ENCODE data around the gene CHTF8. TPM values are rescaled to one million over a fixed set of nuclear protein-coding genes. Genes with fewer than 3 reads are reported as not detected.

CHTF8 gene
- polyA plus RNA-seq, 1 donor (not counting 4 experiments of a cell fraction or from before 2014, with no cell fraction given): 96.0 TPM

- Histone ChIP-seq H3K9me3 (ENCODE audit: control insufficient read depth, low read depth, low read length) (no peaks in the 10 kb centered on the region), H3K9ac (ENCODE audit: control insufficient read depth, extremely low read depth, insufficient read depth, low read length) (peak overlapping the region; percentile 83), H3K4me2 (ENCODE audit: control insufficient read depth, extremely low read depth, insufficient read depth, low read depth, low read length) (peak overlapping the region; percentile 88), H3K27me3 (ENCODE audit: control insufficient read depth, extremely low read depth, insufficient read depth, low read length) (no peaks in the 10 kb centered on the region), H2AFZ (ENCODE audit: control insufficient read depth, low read length) (no peak overlapping the region), H3K79me2 (ENCODE audit: control insufficient read depth, insufficient read depth, low read length) (peaks cover 53% of the 10 kb centered on the region), H3K27ac (ENCODE audit: control insufficient read depth, insufficient read depth, low read length) (peak overlapping the region; percentile 60), H4K20me1 (ENCODE audit: control insufficient read depth, extremely low read depth, insufficient read depth, low read length) (peaks cover 15% of the 10 kb centered on the region), H3K9me1 (ENCODE audit: control insufficient read depth, extremely low read depth, insufficient read depth, low read length) (no peaks in the 10 kb centered on the region), H3K4me1 (ENCODE audit: control insufficient read depth, extremely low read depth, insufficient read depth, low read length) (peaks cover 34% of the 10 kb centered on the region), H3K36me3 (ENCODE audit: control insufficient read depth in 2 of 2, extremely low read depth in 1 of 2, insufficient read depth in 2 of 2, low read length in 2 of 2) (peaks cover 22 to 23% of the 10 kb centered on the region in 2 experiments), H3K4me3 (ENCODE audit: control insufficient read depth in 2 of 3, extremely low read depth in 1 of 3, insufficient read depth in 2 of 3, low read depth in 1 of 3, low read length in 3 of 3) (peak overlapping the region; percentile 82 to 97 (median 86))
- dilution Hi-C loops (cut with MboI; ENCODE audit: extremely low pct_ligation_motif_present, low sequenced_read_pairs): no loop called here
- FAIRE-seq (no peak), DNase-seq (ENCODE audit: low read depth, low spot score) (no peak)
- TF ChIP-seq EZH2 (IDR thresholded peaks at IDR 0.05; ENCODE audit: low read length) (no peak), CTCF (optimal IDR thresholded peaks at IDR 0.05 in 1 of 3, IDR thresholded peaks at IDR 0.05 in 1 of 3, conservative IDR thresholded peaks at IDR 0.05 in 1 of 3; ENCODE audit: extremely low read depth in 1 of 3, insufficient read depth in 2 of 3, low read length in 3 of 3) (no peak)
Measured at GRCh38 chr16:69106491-69107315, 25.7 kb downstream of the CHTF8 start.

- dilution Hi-C loops (cut with MboI; ENCODE audit: extremely low pct_ligation_motif_present, low sequenced_read_pairs): no loop called here
Measured at GRCh38 chr16:69105501-69106361, 26.7 kb downstream of the CHTF8 start, which contains the start of gene HAS3. HAS3 (plus strand) TSS chr16:69105653; CDS start chr16:69109396, 3,743 bp downstream.

More at GRCh38 chr16:69105501-69106361, 26.7 kb downstream of the CHTF8 start, which contains the start of gene HAS3:
- DNase-seq (ENCODE audit: low read depth, low spot score): no peak
- Histone ChIP-seq H3K27me3 (ENCODE audit: control insufficient read depth, extremely low read depth, insufficient read depth, low read length) (no peaks in the 10 kb centered on the region), H3K4me1 (ENCODE audit: control insufficient read depth, extremely low read depth, insufficient read depth, low read length) (peaks cover 38% of the 10 kb centered on the region), H2AFZ (ENCODE audit: control insufficient read depth, low read length) (peak within 1 kb of the TSS; percentile 70), H3K9ac (ENCODE audit: control insufficient read depth, extremely low read depth, insufficient read depth, low read length) (peak within 1 kb of the TSS; percentile 83), H3K4me3 (ENCODE audit: control insufficient read depth in 2 of 3, extremely low read depth in 1 of 3, insufficient read depth in 2 of 3, low read depth in 1 of 3, low read length in 3 of 3) (peak within 1 kb of the TSS; percentile 82 to 97 (median 86)), H4K20me1 (ENCODE audit: control insufficient read depth, extremely low read depth, insufficient read depth, low read length) (peaks cover 8% of the 10 kb centered on the region), H3K79me2 (ENCODE audit: control insufficient read depth, insufficient read depth, low read length) (peaks cover 46% of the 10 kb centered on the region), H3K36me3 (ENCODE audit: control insufficient read depth in 2 of 2, extremely low read depth in 1 of 2, insufficient read depth in 2 of 2, low read length in 2 of 2) (peaks cover 16 to 18% of the 10 kb centered on the region in 2 experiments), H3K9me3 (ENCODE audit: control insufficient read depth, low read depth, low read length) (no peaks in the 10 kb centered on the region), H3K9me1 (ENCODE audit: control insufficient read depth, extremely low read depth, insufficient read depth, low read length) (no peaks in the 10 kb centered on the region), H3K4me2 (ENCODE audit: control insufficient read depth, extremely low read depth, insufficient read depth, low read depth, low read length) (peak within 1 kb of the TSS; percentile 91), H3K27ac (ENCODE audit: control insufficient read depth, insufficient read depth, low read length) (peak within 1 kb of the TSS; percentile 63)
- TF ChIP-seq CTCF (optimal IDR thresholded peaks at IDR 0.05 in 1 of 3, IDR thresholded peaks at IDR 0.05 in 1 of 3, conservative IDR thresholded peaks at IDR 0.05 in 1 of 3; ENCODE audit: extremely low read depth in 1 of 3, insufficient read depth in 2 of 3, low read length in 3 of 3) (peak; percentile 63 to 71 (median 68)), EZH2 (IDR thresholded peaks at IDR 0.05; ENCODE audit: low read length) (no peak)
- FAIRE-seq: peak; percentile 93

Measured in keratinocyte (primary cell).